HG02852 (cell line): ENCODE data around the gene C10orf90.
"Not testable (repeated sequence)": the region's sequence is repeated elsewhere in the genome, so short reads cannot be mapped to it uniquely, and the experiment has no call there.

Experiments
- ATAC-seq: cut with Tn5 transposase; IDR thresholded peaks from one replicate; pipeline ENCODE4 v1.9.1; 2021; ENCODE audit warnings: mild to moderate bottlenecking, moderate library complexity; ENCODE audit not compliant: unreplicated experiment

Gene C10orf90

DNA sequence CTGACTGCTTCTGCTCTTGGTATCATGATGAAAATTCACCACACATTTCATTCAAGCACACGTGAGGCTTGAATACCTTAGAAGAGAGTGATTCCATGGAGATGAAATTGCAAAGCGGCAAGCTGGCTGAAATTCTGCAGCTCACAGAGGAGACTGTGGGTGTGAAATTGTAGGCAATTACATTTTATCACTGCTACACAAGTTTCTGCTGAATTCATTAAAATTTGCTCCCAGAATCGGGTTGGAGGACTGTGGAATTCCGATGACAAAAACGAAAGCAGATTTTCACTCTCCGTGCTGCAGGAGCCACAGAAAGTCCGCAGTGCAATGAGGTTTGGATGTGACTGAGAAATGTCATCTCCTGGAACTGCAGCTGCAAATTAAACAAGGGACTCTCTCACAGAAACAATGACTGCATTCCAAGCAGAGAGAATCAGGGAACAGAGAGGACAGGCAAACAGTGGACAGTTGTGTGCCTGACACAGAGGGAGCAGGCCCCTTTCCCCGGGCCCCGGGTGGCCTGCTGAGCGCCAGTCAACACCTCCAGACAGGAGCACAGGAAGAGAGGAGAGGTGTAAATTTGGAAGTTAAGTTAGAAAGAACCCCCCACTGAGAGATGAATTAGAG, 109.1 kb downstream of the C10orf90 start:
- ATAC-seq: no peak

DNA sequence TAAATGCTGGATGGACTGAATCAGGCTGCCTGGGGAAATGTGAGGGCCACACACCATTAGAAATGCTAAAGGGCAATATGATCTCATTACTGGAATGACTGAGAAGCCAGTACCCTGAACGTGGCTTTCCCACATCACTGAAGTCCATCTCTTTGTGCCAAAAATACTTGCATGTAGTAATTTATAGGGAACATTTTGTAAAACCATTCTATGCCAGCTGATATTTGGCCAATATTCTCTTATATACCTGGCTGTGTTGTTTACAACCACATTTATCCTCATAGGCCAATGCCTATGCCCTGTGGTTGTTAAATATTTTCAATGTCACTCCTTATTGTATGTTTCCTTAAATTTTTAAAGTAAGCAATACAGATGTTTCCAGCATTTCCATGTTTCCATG, 111.6 kb downstream of the C10orf90 start:
- no peak for ATAC-seq

DNA sequence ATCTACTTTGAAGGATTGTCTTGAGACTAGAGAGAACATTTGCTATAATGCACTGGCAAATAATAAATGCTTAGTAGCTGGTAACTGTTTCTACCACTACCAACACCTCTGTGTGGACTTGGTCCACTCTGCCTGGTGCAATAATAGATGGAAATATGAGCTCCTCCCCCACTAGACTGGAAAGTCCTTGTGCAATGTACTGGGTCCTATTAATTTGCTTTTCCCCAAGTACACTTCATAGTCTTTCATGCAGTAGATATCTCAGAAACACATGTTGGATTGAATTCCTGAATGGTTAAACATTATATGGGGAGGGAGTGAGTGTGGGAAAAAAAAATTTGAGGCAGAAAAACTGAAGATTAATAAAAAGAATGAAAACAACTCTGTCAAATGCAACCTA, 119.3 kb downstream of the C10orf90 start:
- no peak for ATAC-seq

DNA sequence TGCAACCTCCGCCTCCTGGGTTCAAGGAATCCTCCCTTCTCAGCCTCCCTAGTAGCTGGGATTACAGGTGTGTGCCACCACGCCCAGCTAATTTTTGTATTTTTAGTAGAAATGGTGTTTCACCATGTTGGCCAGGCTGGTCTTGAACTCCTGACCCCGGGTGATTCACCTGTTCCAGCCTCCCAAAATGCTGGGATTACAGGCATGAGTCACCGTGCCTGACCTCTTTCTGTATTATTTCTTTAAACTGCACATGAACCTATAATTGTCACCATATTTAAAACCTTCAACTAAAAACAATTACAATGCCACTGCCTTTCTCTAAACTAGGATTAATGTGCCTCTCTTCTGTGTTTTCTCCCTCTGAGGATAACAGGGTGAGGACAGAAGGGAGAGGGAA, 119.9 kb downstream of the C10orf90 start:
- ATAC-seq: not testable (repeated sequence)

DNA sequence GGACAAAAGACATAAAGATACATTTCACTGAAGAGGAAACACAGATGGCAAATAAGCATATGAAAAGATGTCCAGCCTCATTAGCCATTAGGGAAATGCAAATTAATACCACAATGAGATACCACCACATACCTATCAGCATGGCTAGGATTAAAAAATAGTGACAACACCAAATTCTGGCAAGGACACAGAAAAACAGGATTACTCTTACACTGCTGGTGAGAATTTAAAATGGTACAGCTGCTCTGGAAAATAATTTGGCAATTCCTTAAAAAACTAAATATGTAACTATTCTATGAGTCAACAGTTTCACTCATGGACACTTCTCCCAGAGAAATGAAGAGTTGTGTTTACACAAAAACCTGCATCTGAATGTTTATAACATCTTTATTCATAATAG, 121.1 kb downstream of the C10orf90 start:
- ATAC-seq: no peak

DNA sequence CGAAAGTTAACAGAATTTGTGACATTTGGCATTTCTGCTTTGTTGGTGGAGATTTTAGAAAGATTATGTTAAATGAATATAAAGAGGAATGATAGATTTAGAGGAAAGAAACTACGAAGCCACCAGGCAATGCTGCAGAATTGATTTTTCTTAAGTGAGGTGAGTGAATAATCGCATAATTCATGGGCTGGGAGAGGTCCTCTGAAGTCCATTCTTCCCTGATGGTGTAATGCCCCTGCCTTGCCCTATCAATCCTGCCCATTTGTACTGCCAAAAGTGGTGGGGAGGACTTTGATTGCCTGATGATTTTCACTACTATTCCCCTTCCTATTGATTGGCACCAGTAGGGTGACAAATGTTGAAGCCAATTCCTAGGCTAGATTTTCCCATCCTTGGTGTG, 125.9 kb downstream of the C10orf90 start:
- no peak for ATAC-seq

DNA sequence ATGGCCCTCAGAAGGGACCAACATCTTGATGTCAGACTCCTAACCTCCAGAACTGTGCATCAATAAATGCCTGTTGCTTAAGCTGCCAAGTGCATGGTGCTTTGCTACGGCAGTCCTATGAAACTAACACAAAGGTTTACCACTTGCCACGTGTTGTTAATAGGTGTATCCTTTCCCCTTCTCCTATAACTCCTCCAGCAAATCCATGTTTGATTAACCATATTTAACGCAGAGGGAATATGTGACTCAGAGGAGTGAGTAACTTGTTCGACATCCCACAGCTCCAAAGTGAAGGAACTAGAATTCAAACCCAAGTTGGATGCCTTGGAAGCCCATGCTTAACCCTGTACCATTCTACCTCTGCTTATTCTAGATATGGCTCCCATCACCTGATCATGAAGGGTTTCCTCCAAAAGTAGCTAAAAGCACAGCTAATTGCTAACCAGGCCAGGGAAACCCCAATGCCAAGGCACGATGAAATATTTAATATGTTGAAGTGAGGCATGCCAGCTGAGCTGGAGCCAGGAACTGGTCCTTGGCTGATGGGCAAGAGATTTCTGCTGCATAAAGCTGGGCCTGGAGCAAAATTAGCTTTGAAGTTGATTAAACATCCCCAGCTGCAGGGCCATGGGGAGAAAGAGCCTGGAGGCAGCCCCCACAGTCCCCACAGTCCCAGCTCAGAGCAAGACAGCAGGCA, 131.9 kb downstream of the C10orf90 start:
- no peak for ATAC-seq

DNA sequence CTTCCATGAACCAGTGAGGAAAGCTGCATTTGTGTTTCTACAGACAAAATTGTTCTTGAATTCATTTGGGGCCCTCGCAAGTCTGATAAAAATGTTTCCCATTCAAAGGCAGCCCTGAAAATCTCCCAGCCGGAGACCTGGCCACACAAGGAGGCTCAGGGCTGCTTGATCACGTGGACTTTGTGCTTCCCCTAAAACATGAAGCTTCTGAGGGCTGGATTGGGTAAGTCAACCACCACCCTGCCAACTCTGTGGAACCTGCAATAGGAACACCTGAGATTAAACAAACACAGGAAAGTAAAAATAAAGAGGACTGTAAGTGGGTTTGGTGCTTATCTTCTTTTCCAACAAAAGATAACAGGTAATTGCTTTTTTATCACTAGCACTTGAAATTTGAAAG, 133.8 kb downstream of the C10orf90 start:
- no peak for ATAC-seq

DNA sequence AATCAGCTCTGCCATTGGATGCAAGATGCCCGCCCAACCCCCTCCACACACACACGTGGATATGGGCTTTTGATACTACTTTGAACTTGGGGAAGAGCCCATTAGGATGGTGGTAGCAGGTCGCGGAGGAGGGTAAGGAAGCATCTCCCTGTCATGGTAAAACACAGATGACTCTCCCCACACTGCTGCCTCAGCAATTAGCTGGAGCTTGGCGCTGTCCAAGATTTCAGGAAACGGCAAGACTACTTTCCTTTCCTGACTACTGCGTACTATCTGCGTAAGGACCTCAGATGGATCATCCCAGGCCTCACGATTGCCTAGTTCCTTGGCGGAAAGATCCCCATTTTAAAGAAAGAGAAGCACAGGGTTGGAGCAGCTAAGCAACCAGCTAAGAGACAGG, 134.3 kb downstream of the C10orf90 start:
- ATAC-seq: no peak

DNA sequence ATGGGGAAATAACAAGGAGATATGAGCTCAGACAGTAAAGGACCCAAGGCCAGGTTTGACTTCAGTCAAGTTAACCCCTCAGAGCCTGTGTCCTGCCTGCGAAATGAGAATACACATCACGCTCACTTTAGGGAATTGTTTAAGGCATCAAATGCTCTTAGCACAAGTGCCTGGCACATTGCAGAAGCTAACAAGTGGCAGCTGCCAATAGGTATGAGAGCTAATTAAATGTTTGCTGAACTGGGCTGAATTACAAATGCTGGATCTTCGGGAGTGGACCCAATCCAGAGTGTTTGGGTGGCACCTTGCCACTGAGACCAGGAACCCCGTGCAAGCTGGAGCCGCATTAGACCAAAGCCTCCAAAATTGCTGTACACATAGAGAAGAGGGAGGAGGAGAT, 136.8 kb downstream of the C10orf90 start:
- ATAC-seq: no peak

DNA sequence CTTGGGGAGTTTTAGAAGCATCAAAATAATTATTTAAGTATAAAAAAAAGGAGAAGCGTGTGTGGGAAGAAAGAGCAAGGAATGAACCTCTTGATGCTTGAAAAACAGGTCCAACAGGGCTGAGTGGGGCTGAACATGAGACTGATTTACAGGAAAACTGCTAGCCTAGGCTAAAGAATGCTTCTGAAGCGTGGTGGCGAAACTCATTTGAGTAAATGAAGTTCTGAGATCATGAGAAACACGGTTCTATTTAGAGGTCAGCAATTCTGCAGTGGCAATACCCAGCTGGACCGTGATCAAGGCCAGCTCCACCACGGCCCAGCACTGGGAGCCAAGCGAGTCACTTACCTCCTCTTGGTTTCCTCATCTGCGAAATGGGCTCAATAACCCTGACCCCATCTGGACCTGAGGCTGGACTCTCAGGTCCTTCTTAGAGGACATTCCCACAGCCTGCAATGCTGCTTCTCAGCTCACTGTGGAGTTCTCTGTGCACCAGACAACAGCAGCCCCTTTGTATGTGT, 142.1 kb downstream of the C10orf90 start:
- ATAC-seq: no peak

DNA sequence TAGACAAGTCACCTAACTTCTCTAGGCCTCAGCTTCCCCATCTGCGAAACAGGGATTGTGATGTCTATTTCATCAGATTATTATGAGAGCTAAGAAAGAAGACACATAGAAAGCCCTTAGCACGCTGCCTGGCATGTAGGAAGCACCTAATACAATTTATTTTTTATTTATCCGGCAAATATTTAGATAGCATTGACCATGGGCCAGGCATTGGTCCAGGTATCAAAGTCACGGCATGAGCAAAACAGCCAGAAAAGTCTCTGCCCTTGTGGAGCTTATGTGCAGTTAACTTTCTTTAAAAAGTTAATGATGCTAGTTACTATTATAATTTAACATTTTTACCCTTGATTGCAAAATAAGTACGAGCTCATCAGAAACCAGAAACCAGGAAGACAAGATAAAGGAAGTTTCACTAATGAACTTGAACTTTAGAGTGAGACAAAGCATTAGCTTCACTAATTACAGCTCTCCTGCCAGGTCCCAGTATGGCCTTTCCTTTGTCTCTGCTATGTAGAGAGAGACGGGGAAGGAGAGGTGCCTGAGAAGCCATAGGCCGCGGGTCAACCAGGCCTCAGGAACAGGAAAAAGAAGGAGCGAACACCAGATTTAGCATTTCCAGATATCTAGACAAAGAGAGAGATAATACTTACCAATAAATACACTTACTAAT, 142.7 kb downstream of the C10orf90 start:
- no peak for ATAC-seq

DNA sequence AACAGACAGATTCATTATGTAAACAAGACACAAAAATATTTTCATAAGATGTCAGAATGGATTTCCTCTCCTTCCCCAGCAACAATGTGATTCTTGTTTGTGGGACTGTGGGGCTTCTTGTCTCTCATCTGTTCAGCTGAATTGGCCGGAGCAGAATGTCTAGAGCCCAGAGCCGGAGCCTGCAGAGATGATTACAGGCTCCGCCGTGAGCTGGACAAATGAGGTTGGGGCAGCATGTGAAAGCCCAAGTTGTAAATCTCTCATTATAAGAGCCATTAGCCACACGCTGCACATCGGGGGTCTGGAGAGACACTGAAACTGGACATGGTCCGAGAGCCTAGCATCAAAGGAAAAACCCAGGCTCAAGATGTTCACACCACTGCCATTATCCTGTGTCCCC, 145.2 kb downstream of the C10orf90 start:
- ATAC-seq: no peak

DNA sequence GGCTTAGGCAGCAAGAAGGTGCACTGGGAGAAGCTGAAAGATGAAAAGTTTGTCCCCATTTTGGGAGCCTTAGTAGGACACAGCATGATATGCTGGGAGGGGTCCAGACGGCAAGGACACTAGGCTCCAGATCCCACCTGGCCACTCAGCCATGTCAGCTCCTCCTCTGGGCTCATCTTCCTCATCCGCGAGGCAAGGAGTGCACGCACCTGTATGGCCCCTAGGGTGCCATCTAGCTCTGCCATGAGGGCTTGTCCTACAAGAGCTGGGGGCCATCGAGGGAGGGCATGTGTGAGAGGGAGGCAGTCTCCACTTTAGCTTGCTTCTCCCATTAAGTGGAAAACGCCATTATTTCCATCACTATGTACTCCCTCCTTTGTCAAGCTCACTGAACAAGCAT, 146.0 kb downstream of the C10orf90 start:
- no peak for ATAC-seq

DNA sequence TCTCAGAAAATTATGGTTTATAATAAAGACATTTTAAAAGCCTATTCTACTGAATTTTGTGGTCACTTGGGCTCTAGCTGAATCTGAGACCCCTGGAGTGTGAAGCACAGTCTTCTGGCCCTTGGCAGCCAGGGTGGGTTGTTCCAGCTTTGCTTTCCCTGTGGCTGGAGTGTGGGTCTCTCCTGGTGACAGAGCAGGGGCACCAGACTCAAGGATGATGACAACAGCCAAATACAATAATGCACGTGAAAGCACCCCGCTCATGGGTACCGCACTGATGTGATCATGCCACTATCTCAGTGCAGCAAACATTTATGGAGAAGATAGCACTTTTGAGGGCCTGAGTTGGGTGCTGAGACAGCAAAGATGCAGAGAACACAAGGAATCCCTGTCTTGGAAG, 147.4 kb downstream of the C10orf90 start:
- ATAC-seq: no peak

DNA sequence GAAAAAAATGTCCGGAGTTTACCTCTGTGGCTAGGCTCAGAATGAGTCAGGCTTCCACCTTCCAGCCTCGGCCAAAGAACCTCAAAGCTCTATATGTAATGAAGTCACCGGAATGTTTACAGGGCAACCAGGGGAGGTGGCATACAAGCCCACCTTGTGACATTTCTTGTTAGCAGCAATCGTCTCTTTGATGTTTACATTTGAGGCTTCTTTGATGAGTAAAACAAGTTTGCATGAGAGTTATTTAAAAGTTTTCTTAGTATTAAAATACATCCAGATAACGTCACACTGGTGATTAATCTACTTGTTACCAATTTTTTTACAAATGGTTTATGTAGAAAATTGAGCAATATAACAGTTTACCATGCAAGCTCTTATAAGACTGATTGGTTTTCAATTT, 149.1 kb downstream of the C10orf90 start:
- no peak for ATAC-seq

DNA sequence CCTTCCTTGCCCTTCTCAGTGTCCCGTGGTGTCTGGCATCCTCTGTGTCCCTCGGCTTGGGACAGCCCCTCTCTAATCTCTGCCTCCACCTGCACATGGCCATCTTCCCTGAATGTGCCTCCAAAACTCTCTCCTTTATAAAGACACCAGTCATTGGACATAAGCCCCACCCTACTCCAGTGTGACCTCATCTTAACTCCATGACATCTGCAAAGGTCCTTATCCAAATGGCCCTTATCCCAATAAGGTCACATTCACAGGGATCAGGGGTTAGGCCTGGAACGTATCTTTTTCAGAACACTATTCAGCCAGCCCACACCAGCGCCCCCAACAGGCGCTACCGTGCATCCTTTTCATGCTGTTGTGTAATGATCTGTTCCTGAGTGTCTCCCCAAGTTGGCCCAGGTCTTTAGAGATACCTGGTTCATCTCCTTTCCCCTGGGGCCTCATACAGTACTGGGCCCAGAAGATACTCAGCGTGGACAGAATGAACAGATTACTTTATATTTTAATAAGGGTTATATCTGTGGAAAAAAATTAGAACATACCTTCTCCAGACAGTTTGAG, 149.7 kb downstream of the C10orf90 start:
- no peak for ATAC-seq

DNA sequence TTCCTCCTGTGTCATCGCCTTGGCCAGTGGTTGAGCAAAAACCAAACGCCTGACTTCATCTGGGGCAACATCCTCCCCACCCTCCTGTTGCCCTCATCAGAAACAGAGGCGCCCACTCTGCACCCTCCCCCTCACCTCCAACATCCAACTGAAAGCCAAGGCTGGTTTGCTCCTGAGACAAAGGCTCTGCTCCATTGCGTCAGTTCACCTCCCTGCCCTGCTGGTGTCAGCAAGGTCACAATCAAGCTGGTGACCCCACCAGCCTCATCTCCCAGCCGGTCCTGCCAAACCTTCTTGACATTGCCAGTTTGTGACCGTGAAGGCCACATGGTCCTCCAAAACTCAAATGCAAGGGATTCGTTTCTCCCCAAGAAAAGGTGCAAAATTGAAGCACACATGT, 150.5 kb downstream of the C10orf90 start:
- ATAC-seq: no peak

DNA sequence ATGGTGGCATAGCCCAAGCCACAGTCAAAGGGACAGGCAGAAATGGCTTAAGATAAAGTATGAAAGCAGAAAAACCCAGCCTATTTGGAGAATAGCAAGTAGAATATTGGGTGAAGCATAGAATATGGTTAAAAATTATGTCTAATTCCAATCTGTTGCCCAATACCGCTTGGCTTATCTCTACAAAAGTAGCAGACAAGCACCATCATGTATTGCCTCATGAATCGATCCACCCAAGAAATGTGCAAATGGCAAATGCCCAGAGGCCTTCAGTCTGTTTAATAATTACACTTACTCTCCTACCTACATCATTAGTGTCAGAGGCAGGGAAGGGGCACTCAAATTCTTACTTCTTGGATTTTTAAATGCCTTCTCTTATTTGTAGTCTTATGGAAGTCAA, 151.3 kb downstream of the C10orf90 start:
- ATAC-seq: no peak

DNA sequence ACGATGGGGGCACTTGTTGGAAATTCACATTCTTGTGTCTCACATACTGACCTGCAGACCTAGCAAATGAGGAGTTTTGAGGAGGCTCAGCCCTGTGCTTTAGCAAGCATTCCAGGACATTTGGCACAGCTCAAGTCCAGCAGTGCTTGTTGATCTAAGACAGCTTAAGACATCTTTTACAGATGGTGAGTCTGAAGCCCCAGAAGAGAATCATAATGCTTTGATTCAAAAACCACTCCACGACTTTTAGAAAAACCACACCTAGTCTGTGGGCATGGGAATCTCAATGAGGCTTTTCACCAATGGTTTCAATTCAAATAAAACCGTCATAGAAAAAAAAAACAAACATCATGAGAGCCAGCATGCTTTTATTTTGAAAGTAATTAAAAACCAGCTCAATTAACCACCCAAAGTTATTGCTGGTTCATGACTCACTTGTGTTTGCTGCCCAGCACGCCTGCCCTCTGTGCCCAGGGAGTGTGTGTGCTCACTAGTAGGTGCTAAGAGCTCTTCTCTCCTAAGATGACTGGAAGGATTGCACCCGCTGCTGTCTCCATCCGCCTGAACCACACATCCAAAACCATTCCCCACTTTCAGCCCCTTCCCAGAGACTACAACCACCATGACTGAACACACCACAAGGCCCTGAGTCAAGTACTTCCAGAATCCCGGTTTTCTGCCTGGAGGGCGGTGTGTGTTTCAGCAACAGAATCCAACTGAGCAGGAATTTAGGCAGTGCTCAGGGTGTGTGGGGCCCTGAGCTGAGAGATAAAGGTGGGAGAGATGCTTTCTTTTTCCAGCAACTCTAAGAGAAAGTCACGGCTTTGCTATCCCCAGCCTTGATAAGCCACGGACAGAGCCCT, 152.0 kb downstream of the C10orf90 start:
- no peak for ATAC-seq

DNA sequence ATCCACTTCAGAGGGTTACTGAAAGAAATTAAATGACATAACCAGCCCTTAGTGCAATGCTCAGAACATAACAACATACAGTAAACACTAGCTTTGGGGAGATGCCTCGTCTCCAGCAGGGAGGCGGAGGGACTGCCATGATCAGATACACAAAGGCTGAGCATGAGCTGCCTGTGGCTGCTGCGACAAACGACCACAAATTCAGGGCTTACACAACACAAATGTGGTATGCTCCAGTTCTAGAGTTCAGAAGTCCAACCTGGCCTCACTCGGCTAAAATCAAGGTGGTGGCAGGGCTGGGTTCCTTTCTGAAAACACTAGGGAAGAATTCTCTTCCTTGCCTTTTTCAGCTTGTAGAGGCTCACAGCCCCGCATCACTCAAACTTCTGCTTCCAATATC, 154.0 kb downstream of the C10orf90 start:
- ATAC-seq: no peak
